Chondrocyte (in vitro differentiated cells): ENCODE measurements around the gene GUCY2C. TPM values are rescaled to one million over a fixed set of nuclear protein-coding genes. Genes with fewer than 3 reads are reported as not detected.

Source experiments
- DNase-seq: peaks from one replicate; pipeline ENCODE4 v3.0.0; 2021; ENCODE audit warnings: mixed read lengths, low spot score
- H3K27ac Mint-ChIP-seq: one replicate; pipeline ENCODE4 v1.8.0; 2021; ENCODE audit warnings: mild to moderate bottlenecking, moderate library complexity, mixed read lengths; ENCODE audit not compliant: unreplicated experiment
- H3K27me3 Mint-ChIP-seq: 2 replicates; pipeline ENCODE4 v1.8.0; 2021; ENCODE audit warnings: low read depth, mixed read lengths
- H3K36me3 Mint-ChIP-seq: 2 replicates; pipeline ENCODE4 v1.8.0; 2021; ENCODE audit warnings: low read depth, mixed read lengths
- H3K4me1 Mint-ChIP-seq: 2 replicates; pipeline ENCODE4 v1.8.0; 2021; ENCODE audit warnings: low read depth, mild to moderate bottlenecking, mixed read lengths
- H3K4me3 Mint-ChIP-seq: one replicate; pipeline ENCODE4 v1.8.0; 2021; ENCODE audit warnings: mild to moderate bottlenecking, moderate library complexity, mixed read lengths; ENCODE audit not compliant: unreplicated experiment
- H3K9me3 Mint-ChIP-seq: 2 replicates; pipeline ENCODE4 v1.8.0; 2021; ENCODE audit warnings: low read depth, mixed read lengths
- total RNA-seq: library from RNA; stranded (reverse); gene quantifications from 3 replicates; pipeline ENCODE4 v1.2.1, GENCODE V29; 2021
- TF ChIP-seq, protein P1 (sequence below): fragments of 200-600 bp; sonication (generic); IDR thresholded peaks from 2 replicates; pipeline ENCODE4 v1.5.0; 2021; ENCODE audit warnings: antibody characterized with exemption, mild to moderate bottlenecking, moderate library complexity

The GUCY2C gene
- total RNA-seq, 1 donor from 2014 or later: not detected

- Mint-ChIP-seq H3K27me3 (no peaks in the 10 kb centered on the region), H3K36me3 (no peaks in the 10 kb centered on the region), H3K27ac (no peak overlapping the region), H3K4me3 (peak overlapping the region; percentile 14), H3K9me3 (no peaks in the 10 kb centered on the region), H3K4me1 (peaks cover 17% of the 10 kb centered on the region)
- TF ChIP-seq, protein P1, sequence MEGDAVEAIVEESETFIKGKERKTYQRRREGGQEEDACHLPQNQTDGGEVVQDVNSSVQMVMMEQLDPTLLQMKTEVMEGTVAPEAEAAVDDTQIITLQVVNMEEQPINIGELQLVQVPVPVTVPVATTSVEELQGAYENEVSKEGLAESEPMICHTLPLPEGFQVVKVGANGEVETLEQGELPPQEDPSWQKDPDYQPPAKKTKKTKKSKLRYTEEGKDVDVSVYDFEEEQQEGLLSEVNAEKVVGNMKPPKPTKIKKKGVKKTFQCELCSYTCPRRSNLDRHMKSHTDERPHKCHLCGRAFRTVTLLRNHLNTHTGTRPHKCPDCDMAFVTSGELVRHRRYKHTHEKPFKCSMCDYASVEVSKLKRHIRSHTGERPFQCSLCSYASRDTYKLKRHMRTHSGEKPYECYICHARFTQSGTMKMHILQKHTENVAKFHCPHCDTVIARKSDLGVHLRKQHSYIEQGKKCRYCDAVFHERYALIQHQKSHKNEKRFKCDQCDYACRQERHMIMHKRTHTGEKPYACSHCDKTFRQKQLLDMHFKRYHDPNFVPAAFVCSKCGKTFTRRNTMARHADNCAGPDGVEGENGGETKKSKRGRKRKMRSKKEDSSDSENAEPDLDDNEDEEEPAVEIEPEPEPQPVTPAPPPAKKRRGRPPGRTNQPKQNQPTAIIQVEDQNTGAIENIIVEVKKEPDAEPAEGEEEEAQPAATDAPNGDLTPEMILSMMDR: no peak
- DNase-seq: no peak
These were observed 49.2 kb downstream of the GUCY2C start for GRCh38 chr12:14647028-14647750.

- no peak for DNase-seq
- Mint-ChIP-seq H3K27ac (no peak overlapping the region), H3K4me1 (peaks cover 24% of the 10 kb centered on the region), H3K9me3 (no peaks in the 10 kb centered on the region), H3K36me3 (no peaks in the 10 kb centered on the region), H3K4me3 (no peak overlapping the region), H3K27me3 (no peaks in the 10 kb centered on the region)
- TF ChIP-seq, protein P1: no peak
These were observed 53.1 kb downstream of the GUCY2C start for GRCh38 chr12:14643251-14643650.

DNA sequence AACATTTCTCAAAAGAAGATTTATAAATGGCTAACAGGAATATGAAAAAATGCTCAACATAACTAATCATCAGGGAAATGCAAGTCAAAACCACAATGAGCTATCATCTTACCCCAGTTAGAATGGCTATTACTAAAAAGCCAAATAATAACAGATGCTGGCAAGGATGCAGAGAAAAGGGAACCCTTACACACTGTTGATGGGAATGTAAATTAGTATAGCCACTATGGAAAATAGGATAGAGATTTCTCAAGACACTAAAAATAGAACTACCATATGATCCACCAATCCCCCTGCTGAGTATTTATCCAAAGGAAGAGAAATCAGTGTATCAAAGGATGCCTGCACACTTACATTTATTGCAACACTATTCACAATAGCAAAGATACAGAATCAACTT lies 58.3 kb downstream of the GUCY2C start:
- TF ChIP-seq, protein P1: no peak
- Mint-ChIP-seq H3K36me3 (peaks cover 2% of the 10 kb centered on the region), H3K4me3 (no peak overlapping the region), H3K27ac (no peak overlapping the region), H3K27me3 (no peaks in the 10 kb centered on the region), H3K9me3 (peaks cover 25% of the 10 kb centered on the region), H3K4me1 (peaks cover 16% of the 10 kb centered on the region)
- DNase-seq: no peak

- peaks cover 2% of the 10 kb centered on the region for H3K36me3 Mint-ChIP-seq
- H3K27ac Mint-ChIP-seq: no peak overlapping the region
- H3K27me3 Mint-ChIP-seq: no peaks in the 10 kb centered on the region
- no peak overlapping the region for H3K4me3 Mint-ChIP-seq
- TF ChIP-seq, protein P1: no peak
- H3K4me1 Mint-ChIP-seq: peaks cover 12% of the 10 kb centered on the region
- H3K9me3 Mint-ChIP-seq: peaks cover 25% of the 10 kb centered on the region
- DNase-seq: no peak
These were observed 60.6 kb downstream of the GUCY2C start for GRCh38 chr12:14635776-14636175.

DNA sequence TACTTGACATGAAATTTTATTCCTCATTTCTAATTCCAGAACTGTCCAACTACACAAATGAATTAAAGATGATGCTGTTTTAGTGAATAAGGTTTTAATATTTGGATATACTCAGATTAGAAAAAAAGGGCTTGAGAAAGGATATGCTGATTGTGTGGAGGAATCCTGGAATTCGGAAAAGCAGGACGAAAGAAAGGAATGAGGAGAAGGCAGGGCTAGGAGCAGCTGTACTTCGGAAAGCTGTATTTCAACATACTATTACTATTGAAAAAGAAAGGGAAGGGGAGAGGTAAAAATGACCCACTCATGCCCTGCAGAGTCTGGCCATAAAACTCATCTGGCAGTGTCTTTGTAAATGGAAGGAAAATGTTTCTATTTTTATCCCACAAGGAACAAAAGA lies 65.6 kb downstream of the GUCY2C start:
- no peak for DNase-seq
- Mint-ChIP-seq H3K27me3 (peaks cover 2% of the 10 kb centered on the region), H3K4me1 (no peaks in the 10 kb centered on the region), H3K9me3 (peaks cover 17% of the 10 kb centered on the region), H3K36me3 (no peaks in the 10 kb centered on the region), H3K27ac (no peak overlapping the region), H3K4me3 (no peak overlapping the region)
- TF ChIP-seq, protein P1: no peak
